Measurements from ENCODE around the gene CCL3.
"Not testable (repeated sequence)": the region's sequence is repeated elsewhere in the genome, so short reads cannot be mapped to it uniquely, and the experiment has no call there.

CCL3 gene

DNA sequence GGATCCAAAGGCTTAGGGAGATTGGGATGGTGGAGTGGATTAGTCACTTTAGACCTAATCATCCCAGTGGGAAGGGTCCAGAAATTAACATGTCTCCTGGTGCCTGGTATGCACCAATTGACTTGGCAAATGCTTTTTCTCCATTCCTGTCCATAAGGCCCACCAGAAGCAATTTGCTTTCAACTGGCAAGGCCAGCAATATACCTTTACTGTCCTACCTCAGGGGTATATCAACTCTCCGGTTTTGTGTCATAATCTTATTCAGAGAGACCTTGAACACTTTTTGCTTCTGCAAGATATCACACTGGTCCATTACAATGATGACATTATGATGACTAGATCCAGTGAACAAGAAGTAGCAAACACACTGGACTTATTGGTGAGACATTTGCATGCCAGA lies 23.2 kb upstream of the CCL3 start:
- H3K4me2 ChIP-seq (ENCODE audit: low read depth, low read length, poor library complexity, severe bottlenecking); H3F3A ChIP-seq (ENCODE audit: low read depth); H3K9ac ChIP-seq (ENCODE audit: low read depth, low read length, poor library complexity, severe bottlenecking); H2AFZ ChIP-seq (ENCODE audit: low read length); H3K27me3 ChIP-seq (ENCODE audit: insufficient read depth, low read length, poor library complexity, severe bottlenecking); H3K79me2 ChIP-seq (ENCODE audit: insufficient read depth, low read length); H3K4me1 ChIP-seq (ENCODE audit: insufficient read depth, low read length, poor library complexity, severe bottlenecking); H3K4me3 ChIP-seq (ENCODE audit: low read length, poor library complexity, severe bottlenecking); H3K9me3 ChIP-seq (ENCODE audit: insufficient read depth, low read depth, low read length); H3K9me2 ChIP-seq (replicated peaks; ENCODE audit: low read depth, low read length); H3K36me3 ChIP-seq (ENCODE audit: insufficient read depth, low read length); H4K20me1 ChIP-seq (ENCODE audit: insufficient read depth, low read length, poor library complexity, severe bottlenecking): not testable (repeated sequence)

DNA sequence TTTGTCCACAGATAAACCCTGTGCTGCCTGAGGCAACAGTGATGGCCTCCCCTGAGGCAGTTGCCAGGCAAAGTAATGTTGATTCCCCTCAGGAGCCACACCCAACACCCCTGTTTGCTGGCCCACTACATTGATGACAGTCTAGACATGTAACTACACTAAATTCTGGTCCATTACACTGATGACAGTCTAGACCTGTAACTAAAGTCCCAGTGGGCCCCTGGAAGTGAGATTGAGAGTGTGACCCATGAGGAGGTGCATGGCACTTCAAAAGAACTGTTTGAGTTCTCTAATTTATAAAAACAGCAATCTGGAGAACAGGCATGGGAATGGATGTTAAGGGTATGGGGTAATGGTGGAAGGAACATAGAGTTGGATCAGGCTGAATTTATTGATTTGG lies 22.6 kb upstream of the CCL3 start:
- Histone ChIP-seq H3K4me1 (ENCODE audit: insufficient read depth, low read length, poor library complexity, severe bottlenecking) (no peaks in the 10 kb centered on the region), H3K36me3 (ENCODE audit: insufficient read depth, low read length) (no peaks in the 10 kb centered on the region), H3K79me2 (ENCODE audit: insufficient read depth, low read length) (no peaks in the 10 kb centered on the region), H2AFZ (ENCODE audit: low read length) (no peak overlapping the region), H3K9me3 (ENCODE audit: insufficient read depth, low read depth, low read length) (no peaks in the 10 kb centered on the region), H3K9me2 (replicated peaks; ENCODE audit: low read depth, low read length) (no peaks in the 10 kb centered on the region), H3K4me3 (ENCODE audit: low read length, poor library complexity, severe bottlenecking) (no peak overlapping the region), H3K27me3 (ENCODE audit: insufficient read depth, low read length, poor library complexity, severe bottlenecking) (no peaks in the 10 kb centered on the region), H3K4me2 (ENCODE audit: low read depth, low read length, poor library complexity, severe bottlenecking) (no peak overlapping the region), H4K20me1 (ENCODE audit: insufficient read depth, low read length, poor library complexity, severe bottlenecking) (no peaks in the 10 kb centered on the region), H3F3A (ENCODE audit: low read depth) (no peaks in the 10 kb centered on the region), H3K9ac (ENCODE audit: low read depth, low read length, poor library complexity, severe bottlenecking) (no peak overlapping the region)
- TF ChIP-seq, protein P1, sequence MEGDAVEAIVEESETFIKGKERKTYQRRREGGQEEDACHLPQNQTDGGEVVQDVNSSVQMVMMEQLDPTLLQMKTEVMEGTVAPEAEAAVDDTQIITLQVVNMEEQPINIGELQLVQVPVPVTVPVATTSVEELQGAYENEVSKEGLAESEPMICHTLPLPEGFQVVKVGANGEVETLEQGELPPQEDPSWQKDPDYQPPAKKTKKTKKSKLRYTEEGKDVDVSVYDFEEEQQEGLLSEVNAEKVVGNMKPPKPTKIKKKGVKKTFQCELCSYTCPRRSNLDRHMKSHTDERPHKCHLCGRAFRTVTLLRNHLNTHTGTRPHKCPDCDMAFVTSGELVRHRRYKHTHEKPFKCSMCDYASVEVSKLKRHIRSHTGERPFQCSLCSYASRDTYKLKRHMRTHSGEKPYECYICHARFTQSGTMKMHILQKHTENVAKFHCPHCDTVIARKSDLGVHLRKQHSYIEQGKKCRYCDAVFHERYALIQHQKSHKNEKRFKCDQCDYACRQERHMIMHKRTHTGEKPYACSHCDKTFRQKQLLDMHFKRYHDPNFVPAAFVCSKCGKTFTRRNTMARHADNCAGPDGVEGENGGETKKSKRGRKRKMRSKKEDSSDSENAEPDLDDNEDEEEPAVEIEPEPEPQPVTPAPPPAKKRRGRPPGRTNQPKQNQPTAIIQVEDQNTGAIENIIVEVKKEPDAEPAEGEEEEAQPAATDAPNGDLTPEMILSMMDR (conservative IDR thresholded peaks at IDR 0.05; ENCODE audit: low read length), result no peak
- no peak for TF ChIP-seq EZH2phosphoT487 (IDR thresholded peaks at IDR 0.05; ENCODE audit: borderline replicate concordance)

DNA sequence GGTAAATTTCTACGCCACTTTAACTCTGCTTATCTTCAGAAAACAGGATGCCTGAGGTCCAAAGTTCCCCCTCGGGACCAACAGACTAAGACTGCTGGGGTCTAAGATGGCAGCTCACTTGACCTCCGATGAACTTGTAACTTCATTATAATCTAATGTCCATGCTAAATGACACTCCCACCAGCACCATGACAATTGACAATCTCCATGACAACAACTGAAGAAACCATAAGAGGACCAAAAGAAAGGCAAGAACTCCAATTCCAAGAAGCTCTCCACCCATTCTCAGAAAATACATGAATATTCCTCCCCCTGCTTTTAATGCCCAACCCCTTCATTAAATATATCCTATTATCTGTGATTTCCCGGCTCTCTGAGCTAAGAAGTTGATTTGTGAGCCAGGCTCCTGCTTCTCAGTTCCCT lies 21.1 kb upstream of the CCL3 start:
- TF ChIP-seq EZH2phosphoT487 (IDR thresholded peaks at IDR 0.05; ENCODE audit: borderline replicate concordance), result no peak
- H3K4me2 ChIP-seq (ENCODE audit: low read depth, low read length, poor library complexity, severe bottlenecking), result no peak overlapping the region
- H3K79me2 ChIP-seq (ENCODE audit: insufficient read depth, low read length), result no peaks in the 10 kb centered on the region
- no peaks in the 10 kb centered on the region for H3K36me3 ChIP-seq (ENCODE audit: insufficient read depth, low read length)
- no peak overlapping the region for H3K9ac ChIP-seq (ENCODE audit: low read depth, low read length, poor library complexity, severe bottlenecking)
- H3F3A ChIP-seq (ENCODE audit: low read depth), result no peaks in the 10 kb centered on the region
- H3K27me3 ChIP-seq (ENCODE audit: insufficient read depth, low read length, poor library complexity, severe bottlenecking), result no peaks in the 10 kb centered on the region
- H4K20me1 ChIP-seq (ENCODE audit: insufficient read depth, low read length, poor library complexity, severe bottlenecking), result no peaks in the 10 kb centered on the region
- H2AFZ ChIP-seq (ENCODE audit: low read length), result no peak overlapping the region
- no peaks in the 10 kb centered on the region for H3K9me3 ChIP-seq (ENCODE audit: insufficient read depth, low read depth, low read length)
- H3K4me1 ChIP-seq (ENCODE audit: insufficient read depth, low read length, poor library complexity, severe bottlenecking), result no peaks in the 10 kb centered on the region
- no peak overlapping the region for H3K4me3 ChIP-seq (ENCODE audit: low read length, poor library complexity, severe bottlenecking)
- H3K9me2 ChIP-seq (replicated peaks; ENCODE audit: low read depth, low read length), result no peaks in the 10 kb centered on the region

DNA sequence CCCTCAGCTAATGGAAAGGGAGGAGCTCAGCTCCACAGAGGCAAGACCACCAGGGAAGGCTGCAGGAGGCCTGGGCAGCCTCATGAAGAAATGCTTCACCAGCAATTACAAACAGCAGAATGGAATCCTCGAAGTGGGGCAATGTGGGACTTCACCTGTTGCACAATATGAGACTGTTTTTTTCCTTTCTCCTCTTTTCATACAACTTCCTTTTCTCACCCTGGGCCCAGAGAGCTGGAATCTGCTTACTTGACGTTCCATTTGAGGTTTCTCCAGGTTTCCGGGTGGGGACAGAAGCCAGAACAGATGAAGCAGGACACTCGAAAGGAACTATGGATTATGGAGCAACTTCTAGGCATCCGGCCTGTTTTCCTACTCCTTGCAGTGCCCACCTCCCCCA lies 18.3 kb upstream of the CCL3 start:
- H3K79me2 ChIP-seq (ENCODE audit: insufficient read depth, low read length); H2AFZ ChIP-seq (ENCODE audit: low read length); H4K20me1 ChIP-seq (ENCODE audit: insufficient read depth, low read length, poor library complexity, severe bottlenecking); H3K9ac ChIP-seq (ENCODE audit: low read depth, low read length, poor library complexity, severe bottlenecking); H3K9me3 ChIP-seq (ENCODE audit: insufficient read depth, low read depth, low read length); H3K4me3 ChIP-seq (ENCODE audit: low read length, poor library complexity, severe bottlenecking); H3K4me2 ChIP-seq (ENCODE audit: low read depth, low read length, poor library complexity, severe bottlenecking); H3K36me3 ChIP-seq (ENCODE audit: insufficient read depth, low read length); H3K27me3 ChIP-seq (ENCODE audit: insufficient read depth, low read length, poor library complexity, severe bottlenecking); H3F3A ChIP-seq (ENCODE audit: low read depth); H3K9me2 ChIP-seq (replicated peaks; ENCODE audit: low read depth, low read length); H3K4me1 ChIP-seq (ENCODE audit: insufficient read depth, low read length, poor library complexity, severe bottlenecking): not testable (repeated sequence)

DNA sequence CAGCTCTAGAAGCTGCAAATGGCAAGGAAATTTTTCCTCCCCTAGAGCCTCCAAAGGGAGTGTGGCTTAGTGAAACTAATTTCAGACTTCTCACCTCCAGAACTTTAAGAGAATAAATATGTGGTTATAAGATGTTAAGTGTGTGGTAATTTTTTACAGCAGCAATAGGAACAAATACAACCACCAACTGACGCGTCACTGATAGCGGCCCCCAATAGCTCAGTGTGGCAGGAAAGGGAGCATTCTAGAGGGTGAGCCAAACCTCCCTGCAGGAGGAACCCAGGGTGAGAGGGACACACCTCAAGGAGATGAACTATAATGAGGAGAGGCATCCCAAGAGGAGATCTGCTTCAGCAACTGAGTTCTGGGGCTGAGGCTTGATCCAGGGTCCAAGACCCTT lies 17.7 kb upstream of the CCL3 start:
- Histone ChIP-seq H3K4me1 (ENCODE audit: insufficient read depth, low read length, poor library complexity, severe bottlenecking) (no peaks in the 10 kb centered on the region), H3K9ac (ENCODE audit: low read depth, low read length, poor library complexity, severe bottlenecking) (no peak overlapping the region), H3K4me2 (ENCODE audit: low read depth, low read length, poor library complexity, severe bottlenecking) (no peak overlapping the region), H4K20me1 (ENCODE audit: insufficient read depth, low read length, poor library complexity, severe bottlenecking) (no peaks in the 10 kb centered on the region), H3K27me3 (ENCODE audit: insufficient read depth, low read length, poor library complexity, severe bottlenecking) (no peaks in the 10 kb centered on the region), H3K9me2 (replicated peaks; ENCODE audit: low read depth, low read length) (no peaks in the 10 kb centered on the region), H2AFZ (ENCODE audit: low read length) (no peak overlapping the region), H3K36me3 (ENCODE audit: insufficient read depth, low read length) (no peaks in the 10 kb centered on the region), H3K79me2 (ENCODE audit: insufficient read depth, low read length) (no peaks in the 10 kb centered on the region), H3K9me3 (ENCODE audit: insufficient read depth, low read depth, low read length) (no peaks in the 10 kb centered on the region), H3K4me3 (ENCODE audit: low read length, poor library complexity, severe bottlenecking) (no peak overlapping the region), H3F3A (ENCODE audit: low read depth) (no peaks in the 10 kb centered on the region)
- no peak for TF ChIP-seq EZH2phosphoT487 (IDR thresholded peaks at IDR 0.05; ENCODE audit: borderline replicate concordance)
- TF ChIP-seq, protein P1 (conservative IDR thresholded peaks at IDR 0.05; ENCODE audit: low read length), result no peak

All from Loucy (cell line).